ENCODE results near the gene COG4.
"Not testable (repeated sequence)": the region's sequence is repeated elsewhere in the genome, so short reads cannot be mapped to it uniquely, and the experiment has no call there.

The COG4 gene

GRCh38 chr16:70551788-70552187, 28.4 kb upstream of the COG4 start:
- DNase-seq (ENCODE audit: low spot score in 2 of 2) = no peak
- H3K36me3 ChIP-seq (replicated peaks) = peaks cover 100% of the 10 kb centered on the region
- no peak overlapping the region for H3K4me3 ChIP-seq
- H3K27me3 ChIP-seq (ENCODE audit: low read depth) = no peaks in the 10 kb centered on the region
- no peaks in the 10 kb centered on the region for H3K9me3 ChIP-seq
- peaks cover 3% of the 10 kb centered on the region; the same call in 1 of the 2 replicates for H3K4me1 ChIP-seq
- in situ Hi-C loops (cut with MboI; ENCODE audit: low sequenced_read_pairs) = no loop called here

- in situ Hi-C loops (cut with MboI; ENCODE audit: low sequenced_read_pairs) = no loop called here
- Histone ChIP-seq H3K9me3 (no peaks in the 10 kb centered on the region), H3K4me1 (peaks cover 3% of the 10 kb centered on the region; the same call in 1 of the 2 replicates), H3K4me3 (no peak overlapping the region), H3K36me3 (replicated peaks) (peaks cover 100% of the 10 kb centered on the region), H3K27me3 (ENCODE audit: low read depth) (no peaks in the 10 kb centered on the region)
- no peak for DNase-seq (ENCODE audit: low spot score in 2 of 2)
Measured at GRCh38 chr16:70550082-70550481, 26.7 kb upstream of the COG4 start.

DNA sequence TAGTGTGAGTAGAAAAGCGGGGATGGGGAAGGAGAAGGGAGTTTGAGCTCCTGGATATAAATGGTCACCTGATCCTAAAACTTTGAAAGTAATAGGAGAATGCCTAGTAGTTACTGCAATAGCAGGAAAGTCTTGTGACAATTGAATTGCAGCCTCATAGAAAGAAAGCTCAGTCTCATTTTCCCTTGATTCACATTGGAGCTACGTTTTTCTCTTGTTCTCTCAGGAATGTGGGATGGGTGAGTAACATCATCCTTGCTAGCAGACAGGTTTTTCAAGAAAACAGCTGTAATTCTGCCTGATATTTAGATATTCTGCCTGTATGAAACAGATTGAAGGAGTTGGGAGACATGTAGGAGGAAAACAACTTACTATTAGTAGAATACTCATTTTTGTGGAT, 25.6 kb upstream of the COG4 start:
- H3K27me3 ChIP-seq (ENCODE audit: low read depth) = no peaks in the 10 kb centered on the region
- no peak for DNase-seq (ENCODE audit: low spot score in 2 of 2)
- H3K9me3 ChIP-seq = no peaks in the 10 kb centered on the region
- in situ Hi-C loops (cut with MboI; ENCODE audit: low sequenced_read_pairs) = no loop called here
- no peak overlapping the region for H3K4me3 ChIP-seq
- peaks cover 100% of the 10 kb centered on the region for H3K36me3 ChIP-seq (replicated peaks)
- peaks cover 3% of the 10 kb centered on the region; the same call in 1 of the 2 replicates for H3K4me1 ChIP-seq

DNA sequence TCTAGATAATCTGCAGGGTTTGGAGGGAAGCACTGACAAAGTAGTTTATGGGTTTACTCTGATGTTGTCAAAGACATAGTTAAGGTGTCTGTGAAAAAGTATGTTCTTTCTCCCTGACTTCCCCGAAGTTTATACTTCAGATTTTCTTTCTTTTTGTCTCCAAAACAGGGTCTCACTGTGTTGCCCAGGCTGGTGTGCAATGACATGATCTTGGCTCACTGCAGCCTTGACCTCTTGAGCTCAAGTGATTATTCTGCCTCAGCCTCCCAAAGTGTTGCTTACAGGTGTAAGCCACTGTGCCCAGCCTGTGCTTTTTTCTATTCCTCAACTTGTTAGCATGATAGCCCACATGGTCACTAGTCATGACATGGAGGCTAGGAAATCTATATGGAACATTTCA, 21.2 kb upstream of the COG4 start:
- Histone ChIP-seq H3K4me1 (no peaks in the 10 kb centered on the region), H3K9me3 (no peaks in the 10 kb centered on the region), H3K36me3 (replicated peaks) (peaks cover 100% of the 10 kb centered on the region), H3K4me3 (no peak overlapping the region), H3K27me3 (ENCODE audit: low read depth) (no peaks in the 10 kb centered on the region)
- in situ Hi-C loops (cut with MboI; ENCODE audit: low sequenced_read_pairs) = no loop called here
- no peak for DNase-seq (ENCODE audit: low spot score in 2 of 2)

- Histone ChIP-seq H3K4me3 (no peak overlapping the region), H3K9me3 (no peaks in the 10 kb centered on the region), H3K4me1 (no peaks in the 10 kb centered on the region), H3K36me3 (replicated peaks) (peaks cover 99% of the 10 kb centered on the region), H3K27me3 (ENCODE audit: low read depth) (no peaks in the 10 kb centered on the region)
- in situ Hi-C loops (cut with MboI; ENCODE audit: low sequenced_read_pairs) = no loop called here
- no peak for DNase-seq (ENCODE audit: low spot score in 2 of 2)
Measured at GRCh38 chr16:70540994-70541393, 17.6 kb upstream of the COG4 start.

GRCh38 chr16:70534971-70535370, 11.6 kb upstream of the COG4 start:
- H3K9me3 ChIP-seq = no peaks in the 10 kb centered on the region
- H3K27me3 ChIP-seq (ENCODE audit: low read depth) = no peaks in the 10 kb centered on the region
- H3K36me3 ChIP-seq (replicated peaks) = peaks cover 99% of the 10 kb centered on the region
- no peaks in the 10 kb centered on the region for H3K4me1 ChIP-seq
- DNase-seq (ENCODE audit: low spot score in 2 of 2) = peak in 1 of 2 experiments; percentile 2
- in situ Hi-C loops (cut with MboI; ENCODE audit: low sequenced_read_pairs) = loop anchor here (5.0 kb wide), 1 partner anchor 32 kb away; no protein-coding TSS in a partner anchor
- no peak overlapping the region for H3K4me3 ChIP-seq

GRCh38 chr16:70529954-70530353, 6.6 kb upstream of the COG4 start:
- H3K9me3 ChIP-seq; H3K27me3 ChIP-seq (ENCODE audit: low read depth); H3K4me3 ChIP-seq; H3K4me1 ChIP-seq; DNase-seq (ENCODE audit: low spot score in 2 of 2): not testable (repeated sequence)
- H3K36me3 ChIP-seq (replicated peaks) = peaks cover 90% of the 10 kb centered on the region
- in situ Hi-C loops (cut with MboI; ENCODE audit: low sequenced_read_pairs) = loop anchor here (5.0 kb wide), 1 partner anchor 37 kb away; no protein-coding TSS in a partner anchor

GRCh38 chr16:70529051-70529777, 5.9 kb upstream of the COG4 start:
- in situ Hi-C loops (cut with MboI; ENCODE audit: low sequenced_read_pairs) = no loop called here
- Histone ChIP-seq H3K9me3 (no peaks in the 10 kb centered on the region), H3K4me3 (no peak overlapping the region), H3K27me3 (ENCODE audit: low read depth) (no peaks in the 10 kb centered on the region), H3K36me3 (replicated peaks) (peaks cover 90% of the 10 kb centered on the region), H3K4me1 (peaks cover 10% of the 10 kb centered on the region)
- no peak for DNase-seq (ENCODE audit: low spot score in 2 of 2)

DNA sequence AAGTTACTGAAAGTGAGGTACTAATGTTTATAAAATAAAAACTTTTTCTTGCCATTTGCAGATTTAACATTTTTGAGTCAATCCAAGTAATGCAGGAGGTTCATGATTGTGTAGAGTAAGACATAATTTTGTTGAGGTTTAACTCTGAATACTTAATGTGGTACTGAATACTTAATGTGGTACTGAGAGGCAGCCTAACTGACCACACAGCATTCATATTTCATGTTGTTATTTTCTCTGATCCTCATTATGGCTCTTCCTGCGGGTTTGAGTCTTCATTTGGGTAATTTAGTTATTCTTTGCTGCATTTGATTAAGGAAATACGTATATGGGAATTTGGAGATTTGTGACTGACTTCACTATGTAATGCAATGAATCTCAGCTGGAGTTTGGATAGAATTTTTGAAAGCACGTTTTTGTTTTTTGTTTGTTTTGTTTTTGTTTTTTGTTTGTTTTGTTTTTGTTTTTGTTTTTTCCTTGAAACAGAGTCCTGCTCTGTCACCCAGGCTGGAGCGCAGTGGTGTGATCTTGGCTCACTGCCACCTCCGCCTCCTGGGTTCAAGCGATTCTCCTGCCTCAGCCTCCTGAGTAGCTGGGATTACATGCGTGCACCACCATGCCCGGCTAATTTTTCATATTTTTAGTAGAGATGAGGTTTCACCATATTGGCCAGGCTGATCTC, 4.1 kb upstream of the COG4 start:
- H3K4me1 ChIP-seq = peaks cover 10% of the 10 kb centered on the region
- peaks cover 75% of the 10 kb centered on the region for H3K36me3 ChIP-seq (replicated peaks)
- in situ Hi-C loops (cut with MboI; ENCODE audit: low sequenced_read_pairs) = no loop called here
- no peak for DNase-seq (ENCODE audit: low spot score in 2 of 2)
- H3K9me3 ChIP-seq = no peaks in the 10 kb centered on the region
- H3K27me3 ChIP-seq (ENCODE audit: low read depth) = no peaks in the 10 kb centered on the region
- H3K4me3 ChIP-seq = peak overlapping the region; percentile 95

DNA sequence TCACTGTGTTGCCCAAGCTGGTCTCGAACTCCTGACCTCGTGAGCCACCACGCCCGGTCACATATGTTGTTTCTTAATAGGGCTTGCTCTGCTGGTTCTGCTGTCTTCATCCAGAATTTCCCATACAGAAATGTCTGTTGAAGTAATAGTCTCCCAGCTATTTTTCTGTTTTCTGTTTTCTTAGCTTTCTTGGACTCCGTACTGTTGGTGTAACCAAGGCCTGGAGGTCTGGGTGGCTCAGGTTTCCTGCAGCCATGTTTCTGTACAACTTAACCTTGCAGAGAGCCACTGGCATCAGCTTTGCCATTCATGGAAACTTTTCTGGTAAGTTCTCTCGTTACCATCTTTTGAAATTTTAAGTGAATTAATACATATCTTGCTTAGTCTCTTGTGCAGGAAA, 3.0 kb upstream of the COG4 start:
- H3K27me3 ChIP-seq (ENCODE audit: low read depth) = no peaks in the 10 kb centered on the region
- in situ Hi-C loops (cut with MboI; ENCODE audit: low sequenced_read_pairs) = no loop called here
- DNase-seq (ENCODE audit: low spot score in 2 of 2) = no peak
- peaks cover 64% of the 10 kb centered on the region for H3K36me3 ChIP-seq (replicated peaks)
- peaks cover 10% of the 10 kb centered on the region for H3K4me1 ChIP-seq
- no peaks in the 10 kb centered on the region for H3K9me3 ChIP-seq
- H3K4me3 ChIP-seq = peak overlapping the region; percentile 95

GRCh38 chr16:70524399-70524825, 1.1 kb upstream of the COG4 start:
- H3K36me3 ChIP-seq (replicated peaks) = peaks cover 45% of the 10 kb centered on the region
- peak in 1 of 2 experiments; percentile 41 for DNase-seq (ENCODE audit: low spot score in 2 of 2)
- H3K9me3 ChIP-seq; H3K4me1 ChIP-seq; in situ Hi-C loops (cut with MboI; ENCODE audit: low sequenced_read_pairs); H3K27me3 ChIP-seq (ENCODE audit: low read depth): not testable (repeated sequence)
- H3K4me3 ChIP-seq = peak overlapping the region; percentile 95

DNA sequence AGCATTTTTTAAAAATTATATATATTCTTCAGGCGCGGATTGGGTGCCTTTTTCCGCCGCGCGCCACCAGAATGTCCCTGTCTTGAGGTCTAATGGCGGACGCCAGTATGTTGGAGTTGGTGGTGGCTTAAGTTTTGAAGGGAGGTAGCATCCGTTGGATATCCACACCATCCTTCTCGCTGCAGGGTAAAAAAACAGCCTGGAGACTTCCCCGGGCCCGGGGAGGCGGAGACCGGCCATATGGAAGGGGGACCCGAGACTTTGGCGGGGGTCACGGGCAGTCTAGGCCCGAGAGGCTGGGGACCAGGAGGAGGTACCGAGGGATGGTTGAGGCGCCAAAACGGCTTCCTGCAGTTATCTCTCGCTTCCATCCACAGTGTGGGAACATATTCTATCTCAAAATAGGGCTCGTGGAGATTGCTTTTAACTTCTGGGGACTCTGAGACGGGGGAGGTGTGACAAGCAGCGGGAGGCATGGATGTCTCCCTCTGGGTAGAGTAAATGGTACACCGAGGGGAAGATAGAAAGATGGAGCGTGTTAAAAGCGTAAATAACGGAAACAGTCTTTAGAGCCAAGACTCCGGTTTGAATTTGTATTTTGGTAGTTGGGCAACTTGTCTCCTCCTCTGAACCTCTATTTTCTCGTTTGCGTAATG, 517 bp upstream of the COG4 start, which contains the start of gene SF3B3:
Gene SF3B3, plus strand, starts transcription at position 74 of the 656 bp plus-strand sequence. CDS start 2,841 bp downstream, outside the sequence.
- peaks cover 10% of the 10 kb centered on the region for H3K4me1 ChIP-seq
- in situ Hi-C loops (cut with MboI; ENCODE audit: low sequenced_read_pairs) = no loop called here
- H3K9me3 ChIP-seq = no peaks in the 10 kb centered on the region
- DNase-seq (ENCODE audit: low spot score in 2 of 2) = peak; percentile 66 to 75
- H3K27me3 ChIP-seq (ENCODE audit: low read depth) = no peaks in the 10 kb centered on the region
- H3K4me3 ChIP-seq = peak within 1 kb of the TSS; percentile 95
- H3K36me3 ChIP-seq (replicated peaks) = peaks cover 40% of the 10 kb centered on the region

DNA sequence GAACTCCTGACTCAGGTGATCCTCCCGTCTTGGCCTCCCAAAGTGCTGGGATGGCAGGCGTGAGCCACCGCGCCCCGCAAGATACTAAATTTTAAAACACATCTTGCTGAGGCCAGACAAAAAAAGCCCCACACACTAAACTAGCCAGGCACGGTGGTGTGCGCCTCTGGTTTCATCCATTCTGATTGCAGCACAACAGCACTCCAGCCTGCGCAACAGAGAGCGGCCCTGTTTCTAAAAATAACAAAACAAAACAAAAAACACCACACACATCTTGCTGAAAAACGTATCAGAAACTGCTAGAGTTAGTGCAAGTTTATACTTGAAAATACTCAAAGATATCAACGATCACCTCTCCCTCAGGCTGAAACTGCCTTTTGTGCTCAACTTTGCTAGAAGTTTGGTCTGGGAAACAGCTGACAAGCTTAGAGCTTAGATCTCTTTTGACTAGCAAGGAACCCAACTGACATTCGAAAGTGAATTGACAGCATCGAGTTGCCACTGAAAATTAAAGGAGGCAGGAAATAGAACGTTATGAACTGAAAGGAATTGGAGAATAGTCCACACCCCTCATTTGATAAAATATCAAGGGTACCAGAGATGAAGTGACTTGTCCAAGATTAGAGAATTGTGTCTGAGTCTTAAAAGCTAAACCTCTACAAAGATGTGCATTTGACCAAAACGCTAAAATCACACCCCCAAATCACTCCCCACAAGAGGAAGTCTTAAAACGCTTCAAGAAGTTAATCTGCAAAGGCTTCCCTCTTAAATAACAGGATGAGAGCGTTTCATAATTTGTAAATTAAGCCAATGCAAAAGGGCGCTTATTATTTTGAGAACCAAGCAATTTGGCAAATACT, 908 bp downstream of the COG4 start:
- Histone ChIP-seq H3K27me3 (ENCODE audit: low read depth) (no peaks in the 10 kb centered on the region), H3K4me3 (peak overlapping the region; percentile 95), H3K36me3 (replicated peaks) (peaks cover 30% of the 10 kb centered on the region), H3K9me3 (no peaks in the 10 kb centered on the region), H3K4me1 (peaks cover 9% of the 10 kb centered on the region)
- no peak for DNase-seq (ENCODE audit: low spot score in 2 of 2)
- in situ Hi-C loops (cut with MboI; ENCODE audit: low sequenced_read_pairs) = no loop called here

Data from HAP-1 (cell line).